HEK293 (cell line): ENCODE data around the gene MDH1B.

Experiments used
- BCL11A ChIP-seq: fragments of 450-650 bp; formaldehyde crosslinking; IDR thresholded peaks from 2 replicates; pipeline ENCODE4 v1.5.1; 2016; ENCODE audit warnings: low read depth, missing biosample characterization, missing genetic modification characterization
- ZNF366 ChIP-seq: fragments of 450-650 bp; formaldehyde crosslinking; conservative IDR thresholded peaks from 2 replicates; pipeline ENCODE4 v1.5.1; 2016; ENCODE audit warnings: missing biosample characterization, missing genetic modification characterization
- TF ChIP-seq, protein P1 (sequence below): fragments of 450-650 bp; formaldehyde crosslinking; IDR thresholded peaks from 2 replicates; pipeline ENCODE4 v1.5.1; 2016; ENCODE audit warnings: missing biosample characterization, missing genetic modification characterization
- TF ChIP-seq, protein P2 (sequence below): fragments of 450-650 bp; formaldehyde crosslinking; IDR thresholded peaks from 2 replicates; pipeline ENCODE4 v1.5.1; 2017; ENCODE audit warnings: missing biosample characterization, mild to moderate bottlenecking, missing genetic modification characterization, moderate library complexity

DNA sequence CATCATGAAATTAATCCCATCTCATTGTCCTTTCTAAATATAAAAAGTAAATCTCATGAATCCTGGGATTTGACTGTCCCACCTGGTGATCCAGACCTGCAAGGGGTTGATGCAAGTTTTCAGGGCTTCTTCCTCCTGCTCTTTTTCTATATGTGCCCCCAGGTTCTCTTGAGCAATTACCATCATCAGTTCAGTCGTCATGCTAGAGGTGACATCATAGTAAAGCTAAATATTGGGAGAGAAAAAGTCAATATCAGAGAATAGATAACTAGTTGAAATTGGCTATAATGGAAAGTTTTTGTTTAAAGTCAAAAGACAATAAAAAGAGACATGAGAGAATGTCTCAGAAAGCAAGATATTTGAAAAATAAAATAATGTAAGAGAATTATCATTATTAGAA, 8.3 kb downstream of the MDH1B start:
- TF ChIP-seq BCL11A (tag by site-specific recombination), result no peak
- TF ChIP-seq, protein P1, sequence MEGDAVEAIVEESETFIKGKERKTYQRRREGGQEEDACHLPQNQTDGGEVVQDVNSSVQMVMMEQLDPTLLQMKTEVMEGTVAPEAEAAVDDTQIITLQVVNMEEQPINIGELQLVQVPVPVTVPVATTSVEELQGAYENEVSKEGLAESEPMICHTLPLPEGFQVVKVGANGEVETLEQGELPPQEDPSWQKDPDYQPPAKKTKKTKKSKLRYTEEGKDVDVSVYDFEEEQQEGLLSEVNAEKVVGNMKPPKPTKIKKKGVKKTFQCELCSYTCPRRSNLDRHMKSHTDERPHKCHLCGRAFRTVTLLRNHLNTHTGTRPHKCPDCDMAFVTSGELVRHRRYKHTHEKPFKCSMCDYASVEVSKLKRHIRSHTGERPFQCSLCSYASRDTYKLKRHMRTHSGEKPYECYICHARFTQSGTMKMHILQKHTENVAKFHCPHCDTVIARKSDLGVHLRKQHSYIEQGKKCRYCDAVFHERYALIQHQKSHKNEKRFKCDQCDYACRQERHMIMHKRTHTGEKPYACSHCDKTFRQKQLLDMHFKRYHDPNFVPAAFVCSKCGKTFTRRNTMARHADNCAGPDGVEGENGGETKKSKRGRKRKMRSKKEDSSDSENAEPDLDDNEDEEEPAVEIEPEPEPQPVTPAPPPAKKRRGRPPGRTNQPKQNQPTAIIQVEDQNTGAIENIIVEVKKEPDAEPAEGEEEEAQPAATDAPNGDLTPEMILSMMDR (tag by site-specific recombination), result no peak
- TF ChIP-seq ZNF366 (tag by site-specific recombination), result no peak
- TF ChIP-seq, protein P2, sequence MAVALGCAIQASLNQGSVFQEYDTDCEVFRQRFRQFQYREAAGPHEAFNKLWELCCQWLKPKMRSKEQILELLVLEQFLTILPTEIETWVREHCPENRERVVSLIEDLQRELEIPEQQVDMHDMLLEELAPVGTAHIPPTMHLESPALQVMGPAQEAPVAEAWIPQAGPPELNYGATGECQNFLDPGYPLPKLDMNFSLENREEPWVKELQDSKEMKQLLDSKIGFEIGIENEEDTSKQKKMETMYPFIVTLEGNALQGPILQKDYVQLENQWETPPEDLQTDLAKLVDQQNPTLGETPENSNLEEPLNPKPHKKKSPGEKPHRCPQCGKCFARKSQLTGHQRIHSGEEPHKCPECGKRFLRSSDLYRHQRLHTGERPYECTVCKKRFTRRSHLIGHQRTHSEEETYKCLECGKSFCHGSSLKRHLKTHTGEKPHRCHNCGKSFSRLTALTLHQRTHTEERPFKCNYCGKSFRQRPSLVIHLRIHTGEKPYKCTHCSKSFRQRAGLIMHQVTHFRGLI, result no peak
